CD14-positive monocyte (primary cell): Measurements from ENCODE around the gene CBX4. TPM values are rescaled to one million over a fixed set of nuclear protein-coding genes. Genes with fewer than 3 reads are reported as not detected.

ENCODE experiments used
- DNase-seq, 3 donors: peaks; one replicate each; pipeline ENCODE4 v3.0.0-alpha.2; 2011 to 2022
- H2AFZ ChIP-seq: 2 replicates; pipeline ENCODE4 v1.6.0; 2012; ENCODE audit warnings: mild to moderate bottlenecking, low read depth, low read length, inconsistent platforms; ENCODE audit not compliant: insufficient read depth, poor library complexity, severe bottlenecking
- H3K27ac ChIP-seq, 2 donors: 1 replicate in 1 of 2; 2 replicates in 1 of 2; pipeline ENCODE4 v1.5.1; 2012 to 2013; ENCODE audit warnings: low read length in 2 of 2, control low read depth in 1 of 2, inconsistent platforms in 1 of 2, low read depth in 1 of 2, mild to moderate bottlenecking in 1 of 2
- H3K27me3 ChIP-seq, 2 donors: one replicate each; pipeline versions ENCODE4 v1.6.0 to v1.6.1; 2011 to 2013; ENCODE audit warnings: low read length in 2 of 2; ENCODE audit not compliant: control insufficient read depth in 2 of 2, insufficient read depth in 2 of 2
- H3K36me3 ChIP-seq, 2 donors: replicated peaks in 1 of 2; 1 replicate in 1 of 2; 2 replicates in 1 of 2; pipeline versions ENCODE4 v1.5.1 to v1.6.1; 2012 to 2013; ENCODE audit warnings: low read length in 2 of 2, control low read depth in 1 of 2, inconsistent platforms in 1 of 2, mild to moderate bottlenecking in 1 of 2; ENCODE audit not compliant: insufficient read depth in 2 of 2, control insufficient read depth in 1 of 2
- H3K4me1 ChIP-seq, 2 donors: 1 replicate in 1 of 2; 2 replicates in 1 of 2; pipeline versions ENCODE4 v1.5.1 to v1.6.1; 2012 to 2013; ENCODE audit warnings: low read length in 2 of 2, control low read depth in 1 of 2, inconsistent platforms in 1 of 2, mild to moderate bottlenecking in 1 of 2, moderate library complexity in 1 of 2; ENCODE audit not compliant: insufficient read depth in 2 of 2, control insufficient read depth in 1 of 2
- H3K4me2 ChIP-seq: replicated peaks from 2 replicates; pipeline ENCODE3; 2012; ENCODE audit warnings: low read length, moderate library complexity, mild to moderate bottlenecking; ENCODE audit not compliant: poor library complexity, severe bottlenecking; ENCODE audit errors: extremely low read depth
- H3K4me3 ChIP-seq, 3 experiments: fragments of 200-600 bp in 1 of 3; sonication (generic) in 1 of 3; replicated peaks in 1 of 3; 1 replicate in 2 of 3; 2 replicates in 1 of 3; pipeline ENCODE4 v1.5.1; 2011 to 2013; ENCODE audit warnings: low read length in 3 of 3, mild to moderate bottlenecking in 3 of 3, control low read depth in 2 of 3, low read depth in 2 of 3, inconsistent platforms in 1 of 3, moderate library complexity in 1 of 3
- H3K79me2 ChIP-seq: 2 replicates; pipeline ENCODE4 v1.6.0; 2012; ENCODE audit warnings: mild to moderate bottlenecking, control low read depth, inconsistent platforms, low read length, moderate library complexity; ENCODE audit not compliant: insufficient read depth
- H3K9ac ChIP-seq: 2 replicates; pipeline ENCODE4 v1.6.0; 2017; ENCODE audit warnings: low read length, mild to moderate bottlenecking; ENCODE audit not compliant: insufficient read depth, poor library complexity, severe bottlenecking
- H3K9me3 ChIP-seq, 2 donors: replicated peaks in 1 of 2; 1 replicate in 1 of 2; 2 replicates in 1 of 2; pipeline versions ENCODE4 v1.5.1 to v1.6.1; 2012 to 2013; ENCODE audit warnings: low read length in 2 of 2, control low read depth in 1 of 2; ENCODE audit not compliant: control insufficient read depth in 1 of 2, insufficient read depth in 1 of 2
- H4K20me1 ChIP-seq: 2 replicates; pipeline ENCODE4 v1.6.0; 2012; ENCODE audit warnings: mild to moderate bottlenecking, low read length, control low read depth, moderate library complexity; ENCODE audit not compliant: insufficient read depth
- H3K27ac Mint-ChIP-seq, 7 donors: one replicate each; pipeline ENCODE4 v1.8.0; 2020; ENCODE audit warnings: mild to moderate bottlenecking in 7 of 7, mixed read lengths in 7 of 7, moderate library complexity in 6 of 7, inconsistent platforms in 2 of 7
- H3K27me3 Mint-ChIP-seq, 3 donors: one replicate each; pipeline ENCODE4 v1.8.0; 2021 to 2022; ENCODE audit warnings: low read depth in 3 of 3, mild to moderate bottlenecking in 3 of 3, mixed read lengths in 3 of 3, moderate library complexity in 3 of 3, inconsistent platforms in 1 of 3
- H3K36me3 Mint-ChIP-seq, 2 donors: one replicate each; pipeline ENCODE4 v1.8.0; 2020; ENCODE audit warnings: mixed read lengths in 2 of 2, inconsistent platforms in 1 of 2, mild to moderate bottlenecking in 1 of 2
- H3K4me1 Mint-ChIP-seq: one replicate; pipeline ENCODE4 v1.8.0; 2020; ENCODE audit warnings: mild to moderate bottlenecking, mixed read lengths
- H3K4me3 Mint-ChIP-seq, 2 donors: one replicate each; pipeline ENCODE4 v1.8.0; 2020; ENCODE audit warnings: mild to moderate bottlenecking in 2 of 2, mixed read lengths in 2 of 2, moderate library complexity in 1 of 2
- H3K9me3 Mint-ChIP-seq, 7 donors: one replicate each; pipeline ENCODE4 v1.8.0; 2020 to 2022; ENCODE audit warnings: mixed read lengths in 7 of 7, mild to moderate bottlenecking in 6 of 7, moderate library complexity in 6 of 7, inconsistent platforms in 2 of 7
- WGBS: methylation state at CpG from one replicate; pipeline ENCODE4 v1.1.5; 2013; ENCODE audit warnings: missing lambda C conversion rate; ENCODE audit not compliant: insufficient coverage; 5-methylcytosine and 5-hydroxymethylcytosine counted together
- intact Hi-C, 2 donors: fragments of 100-400 bp; cut with micrococcal nuclease; formaldehyde crosslinking; loops; one replicate each; pipeline versions ENCODE4 v1.15.0 to v1.15.1; 2023
- polyA plus RNA-seq, 3 donors: library from polyadenylated mRNA; depleted of rRNA in 1 of 3; unstranded in 2 of 3; stranded (reverse) in 1 of 3; fragments of 300-500 nt in 2 of 3; fragments of >200 nt in 1 of 3; fragmentation: Illumina TruSeq in 2 of 3; gene quantifications; 1 replicate in 2 of 3; 2 replicates in 1 of 3; pipeline ENCODE4 v1.2.3, GENCODE V29; 2012 to 2021
- TF ChIP-seq, protein P1 (sequence below): fragments of 200-600 bp; IDR thresholded peaks from one replicate; pipeline ENCODE4 v1.8.0; 2022; ENCODE audit warnings: antibody characterized with exemption, mild to moderate bottlenecking

Gene CBX4
- polyA plus RNA-seq, 3 donors = 1.4 to 82.8 (median 3.6) TPM

GRCh38 chr17:79802736-79803420, 36.4 kb downstream of the CBX4 start:
- H3K4me1 Mint-ChIP-seq = peaks cover 74% of the 10 kb centered on the region
- intact Hi-C loops = no loop called here
- no peak for DNase-seq

GRCh38 chr17:79802039-79802735, 37.1 kb downstream of the CBX4 start:
- Histone ChIP-seq H3K9ac (no peak overlapping the region), H4K20me1 (peaks cover 31% of the 10 kb centered on the region), H3K36me3 (no peaks in the 10 kb centered on the region), H3K27me3 (peaks cover 82 to 91% of the 10 kb centered on the region in 2 donors), H2AFZ (no peak overlapping the region), H3K79me2 (no peaks in the 10 kb centered on the region), H3K4me3 (no peak overlapping the region), H3K27ac (no peak overlapping the region), H3K9me3 (peaks cover 18 to 50% of the 10 kb centered on the region in 2 donors), H3K4me2 (peak overlapping the region; percentile 53), H3K4me1 (peaks cover 86 to 92% of the 10 kb centered on the region in 2 donors)
- Mint-ChIP-seq H3K4me1 (peaks cover 73% of the 10 kb centered on the region), H3K36me3 (peaks cover 31 to 37% of the 10 kb centered on the region in 2 donors), H3K27ac (peak overlapping the region in 1 of 7 donors; percentile 54), H3K27me3 (peaks cover 84 to 96% (median 92%) of the 10 kb centered on the region in 3 donors), H3K4me3 (peak overlapping the region in 1 of 2 donors; percentile 92), H3K9me3 (peaks cover 6 to 66% (median 51%) of the 10 kb centered on the region in 7 donors)
- intact Hi-C loops = no loop called here
- WGBS = 11% methylated on average over 7 of the region's 11 CpGs
- DNase-seq = no peak
- TF ChIP-seq, protein P1, sequence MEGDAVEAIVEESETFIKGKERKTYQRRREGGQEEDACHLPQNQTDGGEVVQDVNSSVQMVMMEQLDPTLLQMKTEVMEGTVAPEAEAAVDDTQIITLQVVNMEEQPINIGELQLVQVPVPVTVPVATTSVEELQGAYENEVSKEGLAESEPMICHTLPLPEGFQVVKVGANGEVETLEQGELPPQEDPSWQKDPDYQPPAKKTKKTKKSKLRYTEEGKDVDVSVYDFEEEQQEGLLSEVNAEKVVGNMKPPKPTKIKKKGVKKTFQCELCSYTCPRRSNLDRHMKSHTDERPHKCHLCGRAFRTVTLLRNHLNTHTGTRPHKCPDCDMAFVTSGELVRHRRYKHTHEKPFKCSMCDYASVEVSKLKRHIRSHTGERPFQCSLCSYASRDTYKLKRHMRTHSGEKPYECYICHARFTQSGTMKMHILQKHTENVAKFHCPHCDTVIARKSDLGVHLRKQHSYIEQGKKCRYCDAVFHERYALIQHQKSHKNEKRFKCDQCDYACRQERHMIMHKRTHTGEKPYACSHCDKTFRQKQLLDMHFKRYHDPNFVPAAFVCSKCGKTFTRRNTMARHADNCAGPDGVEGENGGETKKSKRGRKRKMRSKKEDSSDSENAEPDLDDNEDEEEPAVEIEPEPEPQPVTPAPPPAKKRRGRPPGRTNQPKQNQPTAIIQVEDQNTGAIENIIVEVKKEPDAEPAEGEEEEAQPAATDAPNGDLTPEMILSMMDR = no peak

More at GRCh38 chr17:79802736-79803420, 36.4 kb downstream of the CBX4 start:
- Histone ChIP-seq H3K9me3 (peaks cover 18 to 57% of the 10 kb centered on the region in 2 donors), H3K4me1 (peaks cover 84 to 89% of the 10 kb centered on the region in 2 donors), H3K27me3 (peaks cover 88 to 96% of the 10 kb centered on the region in 2 donors), H3K79me2 (no peaks in the 10 kb centered on the region), H3K36me3 (no peaks in the 10 kb centered on the region), H4K20me1 (peaks cover 35% of the 10 kb centered on the region), H3K27ac (no peak overlapping the region), H3K9ac (no peak overlapping the region), H3K4me2 (peak overlapping the region; percentile 70), H3K4me3 (no peak overlapping the region), H2AFZ (no peak overlapping the region)
- Mint-ChIP-seq H3K9me3 (peaks cover 6 to 71% (median 51%) of the 10 kb centered on the region in 7 donors), H3K27ac (no peak overlapping the region), H3K4me3 (peak overlapping the region in 1 of 2 donors; percentile 92), H3K27me3 (peaks cover 91 to 100% (median 97%) of the 10 kb centered on the region in 3 donors), H3K36me3 (peaks cover 35 to 37% of the 10 kb centered on the region in 2 donors)
- 7% methylated on average over 45 of the region's 57 CpGs for WGBS
- TF ChIP-seq, protein P1 = no peak
